Parathyroid adenoma (tissue), 2 donors: ENCODE results near the gene NFATC4.

Experiments
- H2AFZ ChIP-seq: fragments of 300-600 bp; sonication (generic); one replicate; pipeline ENCODE4 v1.7.0; 2017; ENCODE audit warnings: antibody characterized with exemption, mild to moderate bottlenecking
- H3K27ac ChIP-seq: fragments of 300-600 bp; sonication (generic); one replicate; pipeline ENCODE4 v1.7.0; 2017
- H3K27me3 ChIP-seq: fragments of 300-600 bp; sonication (generic); one replicate; pipeline ENCODE4 v1.7.0; 2017; ENCODE audit warnings: low read length; ENCODE audit not compliant: control insufficient read depth, insufficient read depth
- H3K36me3 ChIP-seq: fragments of 300-600 bp; sonication (generic); one replicate; pipeline ENCODE4 v1.7.0; 2017; ENCODE audit warnings: low read length; ENCODE audit not compliant: control insufficient read depth, insufficient read depth
- H3K4me1 ChIP-seq: fragments of 300-600 bp; sonication (generic); one replicate; pipeline ENCODE4 v1.7.0; 2017; ENCODE audit warnings: control low read depth
- H3K4me2 ChIP-seq: fragments of 300-600 bp; sonication (generic); one replicate; pipeline ENCODE4 v1.7.0; 2017; ENCODE audit warnings: low read length
- H3K4me3 ChIP-seq: fragments of 300-600 bp; sonication (generic); one replicate; pipeline ENCODE4 v1.7.0; 2017; ENCODE audit warnings: low read depth, low read length
- H3K79me2 ChIP-seq: fragments of 300-600 bp; sonication (generic); one replicate; pipeline ENCODE4 v1.7.0; 2017; ENCODE audit warnings: control low read depth
- H3K9ac ChIP-seq: fragments of 300-600 bp; sonication (generic); one replicate; pipeline ENCODE4 v1.7.0; 2017; ENCODE audit warnings: mild to moderate bottlenecking
- H3K9me3 ChIP-seq: fragments of 300-600 bp; sonication (generic); one replicate; pipeline ENCODE4 v1.7.0; 2017; ENCODE audit warnings: low read length; ENCODE audit not compliant: control insufficient read depth
- TF ChIP-seq, protein P1 (sequence below): fragments of 300-600 bp; sonication (generic); IDR thresholded peaks from one replicate; pipeline ENCODE4 v1.7.0; 2017; ENCODE audit warnings: antibody characterized with exemption, mild to moderate bottlenecking
- donor health status: primary hyperparathyroidism.

NFATC4 gene

DNA sequence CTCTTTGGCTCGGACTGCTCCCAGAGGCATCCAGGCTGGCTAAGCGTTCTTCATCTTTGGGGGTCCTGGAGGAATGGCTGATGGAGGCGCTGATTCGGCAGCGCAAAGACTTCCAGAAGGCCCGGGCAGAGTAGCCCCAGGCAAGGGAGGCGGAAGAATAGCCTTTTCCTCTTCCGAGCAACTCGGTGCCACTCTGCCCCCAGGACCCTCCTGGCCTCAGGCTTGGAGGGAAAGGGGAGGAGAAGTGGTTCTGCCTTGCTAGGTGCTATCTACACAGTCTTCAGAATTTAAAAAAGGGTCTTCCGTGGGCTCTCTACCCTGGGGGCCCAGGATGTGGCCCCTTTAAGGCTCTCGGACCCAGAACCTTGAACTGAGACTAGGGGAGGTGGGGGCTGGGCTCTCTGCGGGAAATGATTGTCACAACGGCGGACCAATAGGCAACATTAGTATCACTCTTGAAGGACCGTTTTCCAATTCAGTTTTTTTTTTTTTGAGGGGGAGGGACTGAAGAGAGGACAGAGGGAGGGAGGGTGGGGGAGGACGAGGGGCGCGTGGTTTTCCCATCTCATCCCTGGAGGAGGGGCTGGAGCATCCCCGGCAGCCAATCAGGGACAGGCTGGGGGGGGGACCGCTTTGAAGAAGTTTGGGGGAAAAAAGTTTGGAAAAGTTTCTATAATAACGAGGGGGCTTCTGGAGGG lies at the start of gene NFATC4:
TSS of gene NFATC4 (plus strand) at position 671 of the 698 bp plus-strand sequence. CDS start 157 bp downstream, outside the sequence.
- H2AFZ ChIP-seq = peak within 1 kb of the TSS; percentile 96
- H3K27ac ChIP-seq = peak within 1 kb of the TSS; percentile 87
- H3K4me3 ChIP-seq = peak within 1 kb of the TSS; percentile 87
- H3K27me3 ChIP-seq = no peaks in the 10 kb centered on the region
- no peaks in the 10 kb centered on the region for H3K79me2 ChIP-seq
- H3K4me2 ChIP-seq = peak within 1 kb of the TSS; percentile 99
- peaks cover 20% of the 10 kb centered on the region for H3K4me1 ChIP-seq
- H3K9me3 ChIP-seq = no peaks in the 10 kb centered on the region
- TF ChIP-seq, protein P1, sequence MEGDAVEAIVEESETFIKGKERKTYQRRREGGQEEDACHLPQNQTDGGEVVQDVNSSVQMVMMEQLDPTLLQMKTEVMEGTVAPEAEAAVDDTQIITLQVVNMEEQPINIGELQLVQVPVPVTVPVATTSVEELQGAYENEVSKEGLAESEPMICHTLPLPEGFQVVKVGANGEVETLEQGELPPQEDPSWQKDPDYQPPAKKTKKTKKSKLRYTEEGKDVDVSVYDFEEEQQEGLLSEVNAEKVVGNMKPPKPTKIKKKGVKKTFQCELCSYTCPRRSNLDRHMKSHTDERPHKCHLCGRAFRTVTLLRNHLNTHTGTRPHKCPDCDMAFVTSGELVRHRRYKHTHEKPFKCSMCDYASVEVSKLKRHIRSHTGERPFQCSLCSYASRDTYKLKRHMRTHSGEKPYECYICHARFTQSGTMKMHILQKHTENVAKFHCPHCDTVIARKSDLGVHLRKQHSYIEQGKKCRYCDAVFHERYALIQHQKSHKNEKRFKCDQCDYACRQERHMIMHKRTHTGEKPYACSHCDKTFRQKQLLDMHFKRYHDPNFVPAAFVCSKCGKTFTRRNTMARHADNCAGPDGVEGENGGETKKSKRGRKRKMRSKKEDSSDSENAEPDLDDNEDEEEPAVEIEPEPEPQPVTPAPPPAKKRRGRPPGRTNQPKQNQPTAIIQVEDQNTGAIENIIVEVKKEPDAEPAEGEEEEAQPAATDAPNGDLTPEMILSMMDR = no peak
- H3K9ac ChIP-seq = peak within 1 kb of the TSS; percentile 40
- no peaks in the 10 kb centered on the region for H3K36me3 ChIP-seq

DNA sequence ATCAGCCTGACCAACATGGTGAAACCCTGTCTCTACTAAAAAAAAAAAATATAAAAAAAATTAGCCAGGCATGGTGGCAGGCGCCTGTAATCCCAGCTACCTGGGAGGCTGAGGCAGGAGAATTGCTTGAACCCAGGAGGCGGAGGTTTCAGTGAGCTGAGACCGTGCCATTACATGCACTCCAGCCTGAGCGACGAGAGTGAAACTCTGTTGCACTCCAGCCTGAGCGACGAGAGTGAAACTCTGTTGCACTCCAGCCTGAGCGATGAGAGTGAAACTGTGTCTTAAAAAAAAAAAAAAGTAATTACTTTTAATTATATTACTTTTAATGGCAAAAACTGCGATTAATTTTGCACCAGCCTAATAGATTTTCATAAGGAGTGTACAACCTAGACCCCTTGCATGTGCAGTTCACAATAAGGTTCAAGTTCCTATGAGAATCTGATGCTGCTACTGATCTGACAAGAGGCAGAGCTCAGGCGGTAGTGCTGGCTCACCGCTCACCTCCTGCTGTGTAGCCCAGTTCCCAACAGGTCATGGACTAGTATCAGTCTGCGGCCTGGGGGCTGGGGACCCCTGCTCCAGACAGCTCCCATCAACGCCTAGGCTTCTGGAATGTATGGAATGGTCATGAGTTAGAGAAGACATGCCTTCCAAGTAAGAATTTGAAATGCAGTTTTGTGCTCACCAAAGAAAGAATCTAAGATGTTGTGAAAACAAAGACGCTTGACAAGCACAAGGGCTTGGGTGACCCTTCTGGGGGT lies 46.6 kb upstream of the NFATC4 start:
- no peaks in the 10 kb centered on the region for H3K4me1 ChIP-seq
- H2AFZ ChIP-seq = no peak overlapping the region
- H3K4me2 ChIP-seq = no peak overlapping the region
- H3K9me3 ChIP-seq = no peaks in the 10 kb centered on the region
- H3K27ac ChIP-seq = no peak overlapping the region
- TF ChIP-seq, protein P1 = no peak
- no peaks in the 10 kb centered on the region for H3K36me3 ChIP-seq
- H3K9ac ChIP-seq = no peak overlapping the region
- no peaks in the 10 kb centered on the region for H3K79me2 ChIP-seq
- H3K4me3 ChIP-seq = no peak overlapping the region
- no peaks in the 10 kb centered on the region for H3K27me3 ChIP-seq

DNA sequence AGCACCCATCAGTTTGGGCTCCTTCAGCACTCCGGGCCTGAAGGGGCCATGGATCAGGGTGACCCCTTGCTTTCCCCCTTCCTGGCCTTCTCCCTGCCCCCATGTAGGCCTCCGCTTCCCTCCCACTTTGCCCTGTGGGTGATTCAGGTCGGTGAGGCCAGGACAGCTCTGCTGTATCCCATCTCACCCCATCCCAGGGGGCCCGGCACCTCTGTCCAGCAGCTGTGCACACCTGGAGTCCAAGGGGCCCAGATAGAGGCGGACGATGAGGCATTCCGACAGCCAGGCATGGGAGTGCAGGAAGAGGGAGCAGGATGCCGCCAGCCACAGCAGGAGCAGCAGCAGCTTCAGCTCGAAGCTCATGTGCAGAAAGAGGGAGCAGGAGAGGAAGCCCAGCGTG lies 45.3 kb upstream of the NFATC4 start:
- Histone ChIP-seq H3K79me2 (no peaks in the 10 kb centered on the region), H3K4me1 (no peaks in the 10 kb centered on the region), H3K4me3 (no peak overlapping the region), H3K9me3 (no peaks in the 10 kb centered on the region), H3K27me3 (no peaks in the 10 kb centered on the region), H3K4me2 (no peak overlapping the region), H2AFZ (no peak overlapping the region), H3K36me3 (no peaks in the 10 kb centered on the region), H3K9ac (no peak overlapping the region), H3K27ac (no peak overlapping the region)
- TF ChIP-seq, protein P1 = no peak

DNA sequence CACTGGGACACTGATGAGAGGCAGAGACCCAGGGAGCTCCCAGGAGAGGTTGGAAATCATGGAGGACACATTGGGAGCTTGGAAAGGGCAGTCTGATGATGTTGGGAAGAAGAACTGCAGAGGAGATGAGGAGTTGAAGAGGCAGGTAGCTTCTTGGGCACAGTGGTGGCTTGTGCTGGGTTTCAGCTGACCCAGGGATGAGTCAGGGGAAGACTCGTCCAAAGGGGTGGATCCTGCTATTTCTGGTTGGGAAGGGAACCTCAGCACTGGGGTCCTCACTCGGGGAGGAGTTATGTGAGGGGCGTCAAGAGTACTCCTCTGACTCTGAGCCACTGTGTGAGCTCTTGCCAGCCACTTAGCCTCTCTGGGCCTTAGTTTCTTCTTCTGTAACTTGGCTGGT lies 44.6 kb upstream of the NFATC4 start:
- Histone ChIP-seq H3K36me3 (no peaks in the 10 kb centered on the region), H2AFZ (no peak overlapping the region), H3K79me2 (no peaks in the 10 kb centered on the region), H3K4me3 (no peak overlapping the region), H3K9me3 (no peaks in the 10 kb centered on the region), H3K4me1 (no peaks in the 10 kb centered on the region), H3K4me2 (no peak overlapping the region), H3K27me3 (no peaks in the 10 kb centered on the region), H3K9ac (no peak overlapping the region), H3K27ac (no peak overlapping the region)
- TF ChIP-seq, protein P1 = no peak
